OCI-LY1 (cell line): ENCODE measurements around the gene GAK.
"Not testable (repeated sequence)": the region's sequence is repeated elsewhere in the genome, so short reads cannot be mapped to it uniquely, and the experiment has no call there.

ENCODE experiments used
- H2AFZ ChIP-seq: fragments of 200-600 bp; sonication (generic), shearing (Covaris generic); 2 replicates; pipeline ENCODE4 v1.6.0; 2014; ENCODE audit warnings: antibody characterized with exemption, mild to moderate bottlenecking, low read length
- H3F3A ChIP-seq: fragments of 200-600 bp; sonication (generic), shearing (Covaris generic); 2 replicates; pipeline ENCODE4 v1.6.0; 2014; ENCODE audit warnings: mild to moderate bottlenecking, antibody characterized with exemption, low read length, moderate library complexity; ENCODE audit not compliant: insufficient read depth
- H3K27ac ChIP-seq: fragments of 200-600 bp; sonication (generic); 2 replicates; pipeline ENCODE4 v1.5.1; 2014; ENCODE audit warnings: low read length, mixed run types, mild to moderate bottlenecking, low read depth; ENCODE audit not compliant: poor library complexity, severe bottlenecking
- H3K27me3 ChIP-seq: fragments of 200-600 bp; sonication (generic); 2 replicates; pipeline ENCODE4 v1.6.0; 2014; ENCODE audit warnings: antibody characterized with exemption, mild to moderate bottlenecking, low read length, moderate library complexity; ENCODE audit not compliant: insufficient read depth
- H3K36me3 ChIP-seq: fragments of 200-600 bp; sonication (generic); 2 replicates; pipeline ENCODE4 v1.6.1; 2014; ENCODE audit warnings: mild to moderate bottlenecking, antibody characterized with exemption, low read length, moderate library complexity, mixed read lengths; ENCODE audit not compliant: insufficient read depth
- H3K4me1 ChIP-seq: fragments of 200-600 bp; sonication (generic); 2 replicates; pipeline ENCODE4 v1.5.1; 2014; ENCODE audit warnings: mild to moderate bottlenecking, low read length, moderate library complexity; ENCODE audit not compliant: insufficient read depth, severe bottlenecking
- H3K4me2 ChIP-seq: fragments of 200-600 bp; sonication (generic), shearing (Covaris generic); 2 replicates; pipeline ENCODE4 v1.6.1; 2014; ENCODE audit warnings: low read length
- H3K4me3 ChIP-seq: fragments of 200-600 bp; sonication (generic); 2 replicates; pipeline ENCODE4 v1.5.1; 2014; ENCODE audit warnings: low read length, low read depth, mild to moderate bottlenecking, mixed read lengths; ENCODE audit not compliant: poor library complexity, severe bottlenecking
- H3K79me2 ChIP-seq: fragments of 200-600 bp; shearing (Covaris generic); 2 replicates; pipeline ENCODE4 v1.6.1; 2016; ENCODE audit warnings: mixed run types, low read length, mixed read lengths; ENCODE audit not compliant: insufficient read depth
- H3K9ac ChIP-seq: fragments of 200-600 bp; sonication (generic), shearing (Covaris generic); 2 replicates; pipeline ENCODE4 v1.6.1; 2014; ENCODE audit warnings: mild to moderate bottlenecking, low read length, mixed read lengths
- H3K9me2 ChIP-seq: fragments of 200-600 bp; sonication (generic), shearing (Covaris generic); 2 replicates; pipeline ENCODE4 v1.6.1; 2014; ENCODE audit warnings: low read depth, mild to moderate bottlenecking, low read length, mixed read lengths
- H3K9me3 ChIP-seq: fragments of 200-600 bp; shearing (Covaris generic); 2 replicates; pipeline ENCODE4 v1.6.1; 2014; ENCODE audit warnings: low read length, mixed read lengths
- H4K20me1 ChIP-seq: fragments of 200-600 bp; sonication (generic), shearing (Covaris generic); 2 replicates; pipeline ENCODE4 v1.6.0; 2016; ENCODE audit warnings: mild to moderate bottlenecking, low read length; ENCODE audit not compliant: insufficient read depth
- CTCF ChIP-seq: fragments of 200-600 bp; sonication (generic), shearing (Covaris generic); IDR thresholded peaks from 2 replicates; pipeline ENCODE4 v1.5.1; 2017; ENCODE audit warnings: mild to moderate bottlenecking, antibody characterized with exemption, low read length, moderate library complexity, mixed read lengths
- EZH2 ChIP-seq: fragments of 200-600 bp; sonication (generic), shearing (Covaris generic); IDR thresholded peaks from 2 replicates; pipeline ENCODE4 v1.8.0; 2017; ENCODE audit warnings: borderline replicate concordance, mixed run types, mild to moderate bottlenecking, antibody characterized with exemption, low read length, moderate library complexity, mixed read lengths

Gene GAK

GRCh38 chr4:946517-947471, 14.7 kb upstream of the GAK start:
- Histone ChIP-seq H3K9ac (no peak overlapping the region; the same call in 1 of the 2 replicates), H3K9me3 (no peaks in the 10 kb centered on the region), H3K79me2 (no peaks in the 10 kb centered on the region), H3K4me3 (no peak overlapping the region), H3F3A (no peaks in the 10 kb centered on the region), H3K4me2 (no peak overlapping the region; the same call in 1 of the 2 replicates), H3K36me3 (no peaks in the 10 kb centered on the region), H3K9me2 (no peaks in the 10 kb centered on the region), H3K4me1 (no peaks in the 10 kb centered on the region), H4K20me1 (no peaks in the 10 kb centered on the region), H3K27ac (no peak overlapping the region), H2AFZ (no peak overlapping the region), H3K27me3 (no peaks in the 10 kb centered on the region)
- TF ChIP-seq CTCF = no peak
- TF ChIP-seq EZH2 = no peak

GRCh38 chr4:946103-946450, 14.0 kb upstream of the GAK start:
- Histone ChIP-seq H3K9ac (no peak overlapping the region), H3K27ac (no peak overlapping the region), H3K79me2 (no peaks in the 10 kb centered on the region), H3K27me3 (no peaks in the 10 kb centered on the region), H3F3A (no peaks in the 10 kb centered on the region), H3K4me2 (no peak overlapping the region; the same call in 1 of the 2 replicates), H3K4me3 (no peak overlapping the region), H3K9me2 (no peaks in the 10 kb centered on the region), H3K9me3 (no peaks in the 10 kb centered on the region), H2AFZ (no peak overlapping the region), H3K36me3 (no peaks in the 10 kb centered on the region), H4K20me1 (no peaks in the 10 kb centered on the region), H3K4me1 (no peaks in the 10 kb centered on the region)
- no peak for TF ChIP-seq EZH2
- TF ChIP-seq CTCF = no peak

- Histone ChIP-seq H3F3A (no peaks in the 10 kb centered on the region), H3K9me3 (no peaks in the 10 kb centered on the region), H3K9me2 (no peaks in the 10 kb centered on the region), H3K4me1 (no peaks in the 10 kb centered on the region), H4K20me1 (no peaks in the 10 kb centered on the region), H3K36me3 (no peaks in the 10 kb centered on the region), H2AFZ (no peak overlapping the region), H3K9ac (no peak overlapping the region), H3K4me2 (no peak overlapping the region), H3K4me3 (no peak overlapping the region), H3K27me3 (no peaks in the 10 kb centered on the region), H3K27ac (no peak overlapping the region), H3K79me2 (no peaks in the 10 kb centered on the region)
- TF ChIP-seq EZH2 (no peak), CTCF (no peak)
These were observed 13.4 kb upstream of the GAK start for GRCh38 chr4:945274-946102.

- not testable (repeated sequence) for H3K79me2 ChIP-seq, H3K9me2 ChIP-seq, H2AFZ ChIP-seq, H3K9ac ChIP-seq, H3F3A ChIP-seq, H3K27ac ChIP-seq, H3K4me2 ChIP-seq, H3K36me3 ChIP-seq, H4K20me1 ChIP-seq, H3K4me3 ChIP-seq, H3K9me3 ChIP-seq, H3K27me3 ChIP-seq
- peaks cover 10% of the 10 kb centered on the region for H3K4me1 ChIP-seq
These were observed 7.4 kb upstream of the GAK start for GRCh38 chr4:939508-939907.
